Measurements from ENCODE around the gene SLC1A3.

Gene SLC1A3

DNA sequence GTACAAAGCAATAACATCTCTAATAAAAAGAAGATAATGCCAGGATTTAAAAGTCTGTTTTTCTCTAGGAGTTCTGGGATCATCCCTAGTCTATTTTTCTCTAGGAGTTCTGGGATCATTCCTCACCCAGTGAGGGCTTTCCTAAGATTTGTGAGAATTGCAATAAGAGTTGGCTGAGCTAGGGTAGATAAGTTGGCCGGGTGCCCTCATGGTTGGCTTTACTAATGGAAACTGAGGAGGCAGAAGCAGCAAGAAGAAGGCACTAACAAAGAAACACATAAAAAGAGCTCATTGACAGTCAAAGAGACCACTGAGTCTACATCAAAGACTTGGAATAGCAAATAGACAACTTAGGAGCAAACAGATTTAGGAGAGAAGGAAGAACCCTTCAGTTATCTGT lies 4.2 kb downstream of the SLC1A3 start:
- H3K4me3 ChIP-seq (ENCODE audit: low read depth, low read length): no peak overlapping the region
- TF ChIP-seq, protein P1, sequence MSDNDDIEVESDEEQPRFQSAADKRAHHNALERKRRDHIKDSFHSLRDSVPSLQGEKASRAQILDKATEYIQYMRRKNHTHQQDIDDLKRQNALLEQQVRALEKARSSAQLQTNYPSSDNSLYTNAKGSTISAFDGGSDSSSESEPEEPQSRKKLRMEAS (IDR thresholded peaks at IDR 0.05; ENCODE audit: low read depth, low read length): no peak
- TF ChIP-seq POLR2A (IDR thresholded peaks at IDR 0.05; ENCODE audit: extremely low read depth, insufficient read length) (no peak), MYC (IDR thresholded peaks at IDR 0.05; ENCODE audit: low read depth, low read length) (no peak)
- TF ChIP-seq, protein P2, sequence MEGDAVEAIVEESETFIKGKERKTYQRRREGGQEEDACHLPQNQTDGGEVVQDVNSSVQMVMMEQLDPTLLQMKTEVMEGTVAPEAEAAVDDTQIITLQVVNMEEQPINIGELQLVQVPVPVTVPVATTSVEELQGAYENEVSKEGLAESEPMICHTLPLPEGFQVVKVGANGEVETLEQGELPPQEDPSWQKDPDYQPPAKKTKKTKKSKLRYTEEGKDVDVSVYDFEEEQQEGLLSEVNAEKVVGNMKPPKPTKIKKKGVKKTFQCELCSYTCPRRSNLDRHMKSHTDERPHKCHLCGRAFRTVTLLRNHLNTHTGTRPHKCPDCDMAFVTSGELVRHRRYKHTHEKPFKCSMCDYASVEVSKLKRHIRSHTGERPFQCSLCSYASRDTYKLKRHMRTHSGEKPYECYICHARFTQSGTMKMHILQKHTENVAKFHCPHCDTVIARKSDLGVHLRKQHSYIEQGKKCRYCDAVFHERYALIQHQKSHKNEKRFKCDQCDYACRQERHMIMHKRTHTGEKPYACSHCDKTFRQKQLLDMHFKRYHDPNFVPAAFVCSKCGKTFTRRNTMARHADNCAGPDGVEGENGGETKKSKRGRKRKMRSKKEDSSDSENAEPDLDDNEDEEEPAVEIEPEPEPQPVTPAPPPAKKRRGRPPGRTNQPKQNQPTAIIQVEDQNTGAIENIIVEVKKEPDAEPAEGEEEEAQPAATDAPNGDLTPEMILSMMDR (IDR thresholded peaks at IDR 0.05; ENCODE audit: low read depth, low read length): no peak
- DNase-seq (ENCODE audit: low read depth): no peak

DNA sequence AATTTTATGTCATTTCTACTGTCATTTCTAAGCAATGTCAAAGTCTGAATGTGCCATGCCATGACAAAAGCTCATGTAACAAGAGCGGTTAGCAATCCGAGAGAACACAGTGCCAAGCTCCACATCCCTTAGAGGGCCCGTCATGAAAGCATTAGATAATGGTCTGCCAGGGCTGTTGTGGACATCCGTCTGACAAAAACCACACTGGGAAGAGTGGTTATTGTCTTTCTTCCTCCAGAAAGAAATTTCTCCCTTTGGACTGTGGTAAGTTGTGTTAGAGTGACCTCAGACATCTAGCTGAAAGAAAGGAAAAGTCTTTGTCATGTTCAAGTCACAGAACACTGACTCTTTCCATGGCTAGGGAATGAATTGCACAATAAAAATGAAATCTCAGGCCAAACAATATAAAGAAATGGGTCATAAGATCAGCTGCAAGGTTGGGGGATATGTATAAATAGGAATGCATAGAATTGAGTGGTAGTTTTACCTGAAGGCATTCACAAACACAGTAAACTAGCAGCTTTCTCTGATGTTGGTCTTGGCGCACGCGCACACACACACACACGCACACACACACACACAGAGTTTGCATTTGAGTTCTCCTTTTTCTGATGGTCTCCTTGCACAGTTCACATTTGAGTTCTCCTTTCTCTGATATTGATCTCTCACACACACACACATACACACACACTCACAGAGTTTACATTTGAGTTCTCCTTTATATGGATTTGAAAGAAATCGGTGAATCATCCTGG lies 5.3 kb downstream of the SLC1A3 start:
- TF ChIP-seq, protein P1 (IDR thresholded peaks at IDR 0.05; ENCODE audit: low read depth, low read length): no peak
- no peak for TF ChIP-seq POLR2A (IDR thresholded peaks at IDR 0.05; ENCODE audit: extremely low read depth, insufficient read length)
- no peak for TF ChIP-seq MYC (IDR thresholded peaks at IDR 0.05; ENCODE audit: low read depth, low read length)
- TF ChIP-seq, protein P2 (IDR thresholded peaks at IDR 0.05; ENCODE audit: low read depth, low read length): no peak
- no peak overlapping the region for H3K4me3 ChIP-seq (ENCODE audit: low read depth, low read length)
- peak; percentile 30 for DNase-seq (ENCODE audit: low read depth)

DNA sequence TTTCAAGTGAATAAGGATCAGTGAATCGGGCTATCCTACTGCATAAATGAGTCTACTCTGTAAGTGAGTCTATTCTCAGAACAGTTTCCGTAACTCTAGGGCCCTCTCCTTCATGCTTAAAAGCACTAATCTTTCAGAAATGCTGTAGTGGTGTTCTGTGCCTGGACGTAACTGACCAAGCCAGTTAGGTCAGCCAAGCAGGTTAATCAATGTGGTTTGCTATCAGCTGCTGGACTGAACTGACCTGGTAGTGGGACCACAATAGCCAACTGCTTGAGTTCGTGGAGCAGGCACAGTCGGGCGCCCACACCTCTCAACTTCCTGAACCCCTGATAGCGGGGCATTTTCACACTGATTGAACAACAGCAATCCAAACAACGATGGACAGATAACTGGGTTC lies 6.8 kb downstream of the SLC1A3 start:
- H3K4me3 ChIP-seq (ENCODE audit: low read depth, low read length): no peak overlapping the region
- TF ChIP-seq, protein P1 (IDR thresholded peaks at IDR 0.05; ENCODE audit: low read depth, low read length): no peak
- TF ChIP-seq POLR2A (IDR thresholded peaks at IDR 0.05; ENCODE audit: extremely low read depth, insufficient read length): no peak
- no peak for TF ChIP-seq MYC (IDR thresholded peaks at IDR 0.05; ENCODE audit: low read depth, low read length)
- TF ChIP-seq, protein P2 (IDR thresholded peaks at IDR 0.05; ENCODE audit: low read depth, low read length): no peak
- DNase-seq (ENCODE audit: low read depth): no peak

DNA sequence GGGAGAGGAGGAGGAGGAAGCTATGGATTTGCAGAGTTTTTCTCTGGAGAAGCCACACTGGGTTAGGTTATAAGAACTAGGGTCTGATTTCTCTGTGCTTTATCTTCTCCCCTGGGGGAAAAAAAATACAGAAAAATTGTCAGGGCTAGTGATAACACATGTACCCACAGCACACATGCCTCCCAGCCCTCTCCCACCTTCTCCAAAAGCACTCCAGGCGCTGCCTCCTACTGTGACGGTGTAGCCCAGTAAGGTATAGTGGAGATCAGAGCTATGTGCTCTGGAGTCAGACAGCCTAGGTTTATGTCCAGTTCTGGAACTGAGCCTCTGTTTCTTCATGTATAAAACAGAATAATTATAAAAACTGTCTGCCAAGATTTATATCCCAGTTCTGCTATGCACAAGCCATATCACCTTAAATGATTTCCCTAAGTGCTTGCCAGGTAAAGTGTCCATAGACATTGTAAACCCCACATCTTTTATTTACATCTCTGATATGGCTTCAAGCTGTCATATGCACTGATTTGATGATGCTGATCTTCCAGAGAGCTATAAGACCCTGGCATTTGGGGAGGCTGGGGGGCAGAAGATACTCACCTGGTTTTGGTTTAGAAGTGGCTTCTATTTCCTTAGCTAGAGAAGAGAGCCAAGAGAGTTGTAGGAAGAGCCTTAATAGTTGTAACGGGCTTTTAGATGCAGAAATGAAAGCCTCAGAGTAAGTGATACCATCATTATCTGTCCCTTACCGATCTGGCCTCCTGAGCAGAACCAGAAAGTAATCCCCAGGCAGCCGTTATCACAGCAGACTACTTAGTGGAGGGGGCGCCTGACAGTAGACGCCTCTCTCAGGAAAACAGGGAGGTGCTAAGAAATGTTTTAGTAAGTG lies 7.6 kb downstream of the SLC1A3 start:
- no peak for DNase-seq (ENCODE audit: low read depth)
- TF ChIP-seq, protein P1 (IDR thresholded peaks at IDR 0.05; ENCODE audit: low read depth, low read length): no peak
- TF ChIP-seq POLR2A (IDR thresholded peaks at IDR 0.05; ENCODE audit: extremely low read depth, insufficient read length) (no peak), MYC (IDR thresholded peaks at IDR 0.05; ENCODE audit: low read depth, low read length) (no peak)
- TF ChIP-seq, protein P2 (IDR thresholded peaks at IDR 0.05; ENCODE audit: low read depth, low read length): no peak
- H3K4me3 ChIP-seq (ENCODE audit: low read depth, low read length): no peak overlapping the region

DNA sequence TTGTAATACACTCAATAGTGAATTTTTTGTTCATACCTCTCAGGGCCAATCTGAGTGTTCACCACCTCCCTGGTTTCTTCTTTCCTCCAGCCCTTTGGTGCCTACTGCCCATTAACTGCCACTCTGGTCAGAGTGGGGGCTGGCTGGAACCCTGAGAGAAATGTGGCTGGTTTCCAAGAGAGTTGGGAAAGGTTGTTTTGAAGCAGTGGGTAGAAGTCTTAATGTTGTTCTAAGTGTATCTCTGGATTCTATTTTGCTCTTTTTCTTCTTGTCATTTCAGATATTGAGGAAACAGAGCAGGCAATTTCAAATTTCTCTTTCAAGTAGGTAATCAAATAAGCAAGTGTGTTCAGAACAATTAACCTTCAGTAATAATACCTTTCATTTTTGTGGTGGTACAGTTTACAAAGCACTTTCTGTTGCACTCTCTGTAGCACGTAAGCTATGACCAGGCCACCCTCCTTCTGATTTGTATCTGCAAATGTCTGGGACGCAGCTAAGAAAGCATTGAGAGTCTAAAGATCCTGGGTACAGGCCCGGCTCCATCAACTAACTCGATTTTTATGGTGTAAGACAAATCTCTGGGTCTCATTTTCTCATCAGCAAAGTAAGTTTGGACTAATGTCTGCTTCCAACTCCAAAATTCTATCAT lies 8.4 kb downstream of the SLC1A3 start:
- TF ChIP-seq, protein P1 (IDR thresholded peaks at IDR 0.05; ENCODE audit: low read depth, low read length): no peak
- H3K4me3 ChIP-seq (ENCODE audit: low read depth, low read length): no peak overlapping the region
- no peak for DNase-seq (ENCODE audit: low read depth)

Data from NB4 (cell line).